OCI-LY3 (cell line): ENCODE data around the gene BRINP2.
"Not testable (repeated sequence)": the region's sequence is repeated elsewhere in the genome, so short reads cannot be mapped to it uniquely, and the experiment has no call there.

Experiments used
- H2AFZ ChIP-seq: fragments of 200-600, 300-600 bp; shearing (Covaris generic); 2 replicates; pipeline ENCODE4 v1.6.0; 2014; ENCODE audit warnings: antibody characterized with exemption, low read depth, low read length
- H3K27ac ChIP-seq: fragments of 200-600, 300-600 bp; sonication (generic); 2 replicates; pipeline ENCODE4 v1.5.1; 2014; ENCODE audit warnings: mild to moderate bottlenecking, low read length, moderate library complexity, mixed read lengths
- H3K27me3 ChIP-seq: fragments of 200-600, 300-600 bp; sonication (generic); 2 replicates; pipeline ENCODE4 v1.6.1; 2014; ENCODE audit warnings: low read depth, low read length, mixed read lengths
- H3K36me3 ChIP-seq: fragments of 200-600, 300-600 bp; sonication (generic); replicated peaks from 2 replicates; pipeline ENCODE3; 2014; ENCODE audit warnings: low read depth, low read length, mixed read lengths
- H3K4me1 ChIP-seq: fragments of 300-600, 200-600 bp; sonication (generic); 2 replicates; pipeline ENCODE4 v1.6.1; 2014; ENCODE audit warnings: low read length, mixed read lengths
- H3K4me2 ChIP-seq: fragments of 200-600, 300-600 bp; sonication (generic); 2 replicates; pipeline ENCODE4 v1.6.1; 2014; ENCODE audit warnings: low read length, mixed read lengths
- H3K4me3 ChIP-seq: fragments of 300-600, 200-600 bp; sonication (generic); 2 replicates; pipeline ENCODE4 v1.5.1; 2014; ENCODE audit warnings: antibody characterized with exemption, mild to moderate bottlenecking, low read length, moderate library complexity
- H3K79me2 ChIP-seq: fragments of 300-600, 200-600 bp; shearing (Covaris generic); 2 replicates; pipeline ENCODE4 v1.6.1; 2014; ENCODE audit warnings: mild to moderate bottlenecking, low read length, mixed read lengths
- H3K9ac ChIP-seq: fragments of 300-600, 200-600 bp; shearing (Covaris generic); 2 replicates; pipeline ENCODE4 v1.6.0; 2014; ENCODE audit warnings: mild to moderate bottlenecking, low read length, moderate library complexity
- H3K9me3 ChIP-seq: fragments of 200-600, 300-600 bp; shearing (Covaris generic); 2 replicates; pipeline ENCODE4 v1.6.1; 2014; ENCODE audit warnings: low read length, mixed read lengths; ENCODE audit not compliant: insufficient read depth
- H4K20me1 ChIP-seq: fragments of 200-600, 300-600 bp; sonication (generic); 2 replicates; pipeline ENCODE4 v1.6.1; 2016; ENCODE audit warnings: low read length, mixed read lengths; ENCODE audit not compliant: insufficient read depth
- EZH2phosphoT487 ChIP-seq: fragments of 200-600 bp; shearing (Covaris generic); IDR thresholded peaks from 2 replicates; pipeline ENCODE4 v1.6.1; 2018; ENCODE audit warnings: antibody characterized with exemption, mixed run types, low read depth
- TF ChIP-seq, protein P1 (sequence below): fragments of 200-600, 300-600 bp; sonication (generic); IDR thresholded peaks from 2 replicates; pipeline ENCODE4 v1.5.1; 2014; ENCODE audit warnings: antibody characterized with exemption, low read length, low read depth

BRINP2 gene

GRCh38 chr1:177315761-177316160 is 145.0 kb downstream of the BRINP2 start:
- no peak overlapping the region for H3K4me2 ChIP-seq
- no peaks in the 10 kb centered on the region for H3K36me3 ChIP-seq
- no peak overlapping the region for H3K27ac ChIP-seq
- H2AFZ ChIP-seq = no peak overlapping the region
- H3K27me3 ChIP-seq = no peaks in the 10 kb centered on the region
- TF ChIP-seq EZH2phosphoT487 = no peak
- TF ChIP-seq, protein P1, sequence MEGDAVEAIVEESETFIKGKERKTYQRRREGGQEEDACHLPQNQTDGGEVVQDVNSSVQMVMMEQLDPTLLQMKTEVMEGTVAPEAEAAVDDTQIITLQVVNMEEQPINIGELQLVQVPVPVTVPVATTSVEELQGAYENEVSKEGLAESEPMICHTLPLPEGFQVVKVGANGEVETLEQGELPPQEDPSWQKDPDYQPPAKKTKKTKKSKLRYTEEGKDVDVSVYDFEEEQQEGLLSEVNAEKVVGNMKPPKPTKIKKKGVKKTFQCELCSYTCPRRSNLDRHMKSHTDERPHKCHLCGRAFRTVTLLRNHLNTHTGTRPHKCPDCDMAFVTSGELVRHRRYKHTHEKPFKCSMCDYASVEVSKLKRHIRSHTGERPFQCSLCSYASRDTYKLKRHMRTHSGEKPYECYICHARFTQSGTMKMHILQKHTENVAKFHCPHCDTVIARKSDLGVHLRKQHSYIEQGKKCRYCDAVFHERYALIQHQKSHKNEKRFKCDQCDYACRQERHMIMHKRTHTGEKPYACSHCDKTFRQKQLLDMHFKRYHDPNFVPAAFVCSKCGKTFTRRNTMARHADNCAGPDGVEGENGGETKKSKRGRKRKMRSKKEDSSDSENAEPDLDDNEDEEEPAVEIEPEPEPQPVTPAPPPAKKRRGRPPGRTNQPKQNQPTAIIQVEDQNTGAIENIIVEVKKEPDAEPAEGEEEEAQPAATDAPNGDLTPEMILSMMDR = no peak
- no peak overlapping the region for H3K4me3 ChIP-seq
- H3K4me1 ChIP-seq = peaks cover 12% of the 10 kb centered on the region
- no peaks in the 10 kb centered on the region for H4K20me1 ChIP-seq
- H3K9me3 ChIP-seq = peaks cover 6% of the 10 kb centered on the region; the same call in 1 of the 2 replicates
- H3K9ac ChIP-seq = no peak overlapping the region
- H3K79me2 ChIP-seq = no peaks in the 10 kb centered on the region

DNA sequence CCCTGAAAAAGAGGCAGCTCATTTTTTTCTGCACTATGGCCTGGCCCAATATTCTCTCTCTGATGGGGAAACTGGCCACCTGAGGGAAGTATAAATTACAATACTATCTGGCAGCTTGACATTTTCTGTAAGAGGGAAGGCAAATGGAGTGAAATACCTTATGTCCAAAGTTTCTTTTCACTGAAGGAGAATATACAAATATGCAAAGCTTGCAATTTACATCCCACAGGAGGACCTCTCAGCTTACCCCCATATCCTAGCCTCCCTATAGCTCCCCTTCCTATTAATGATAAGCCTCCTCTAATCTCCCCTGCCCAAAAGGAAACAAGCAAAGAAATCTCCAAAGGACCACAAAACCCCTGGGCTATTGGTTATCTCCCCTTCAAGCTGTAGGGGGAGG is 150.7 kb downstream of the BRINP2 start:
- not testable (repeated sequence) for H3K9me3 ChIP-seq, H3K4me2 ChIP-seq, H3K79me2 ChIP-seq, H3K4me1 ChIP-seq, H2AFZ ChIP-seq, H3K4me3 ChIP-seq, H4K20me1 ChIP-seq, H3K27ac ChIP-seq, H3K9ac ChIP-seq, H3K27me3 ChIP-seq, H3K36me3 ChIP-seq

- Histone ChIP-seq H3K27ac (no peak overlapping the region), H4K20me1 (no peaks in the 10 kb centered on the region), H3K9ac (no peak overlapping the region), H3K4me3 (no peak overlapping the region), H3K79me2 (no peaks in the 10 kb centered on the region), H3K36me3 (no peaks in the 10 kb centered on the region), H3K27me3 (peaks cover 15% of the 10 kb centered on the region; the same call in 1 of the 2 replicates), H3K9me3 (no peaks in the 10 kb centered on the region), H2AFZ (no peak overlapping the region), H3K4me1 (no peaks in the 10 kb centered on the region), H3K4me2 (no peak overlapping the region)
- TF ChIP-seq, protein P1 = no peak
- no peak for TF ChIP-seq EZH2phosphoT487
These were observed 157.5 kb downstream of the BRINP2 start for GRCh38 chr1:177328251-177328650.

DNA sequence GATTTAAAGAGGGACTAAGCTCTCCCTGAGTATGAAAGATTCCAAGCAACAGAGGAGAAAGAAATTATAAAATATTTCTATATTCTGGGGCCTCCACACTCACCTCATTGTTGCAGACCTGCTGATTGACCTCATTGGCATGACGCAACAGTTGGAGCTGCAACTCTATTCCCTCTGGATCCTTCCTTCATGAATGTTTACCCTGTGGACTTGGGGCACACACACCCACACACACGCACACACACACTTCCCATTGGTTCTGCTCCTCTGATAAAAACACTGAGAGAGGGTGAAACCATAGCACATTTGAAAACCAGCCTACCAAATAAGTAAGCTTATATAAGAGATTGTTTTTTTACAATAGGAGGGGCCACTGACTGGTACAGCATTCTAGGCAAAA is 159.1 kb downstream of the BRINP2 start:
- H3K27me3 ChIP-seq = peaks cover 26% of the 10 kb centered on the region; the same call in 1 of the 2 replicates
- no peaks in the 10 kb centered on the region for H3K9me3 ChIP-seq

More for the DNA sequence above, 159.1 kb downstream of the BRINP2 start:
- H4K20me1 ChIP-seq = no peaks in the 10 kb centered on the region
- no peaks in the 10 kb centered on the region for H3K36me3 ChIP-seq
- TF ChIP-seq, protein P1 = no peak
- TF ChIP-seq EZH2phosphoT487 = no peak
- H3K4me1 ChIP-seq = no peaks in the 10 kb centered on the region
- H2AFZ ChIP-seq = no peak overlapping the region
- no peak overlapping the region for H3K4me2 ChIP-seq
- no peak overlapping the region for H3K27ac ChIP-seq
- no peak overlapping the region for H3K9ac ChIP-seq
- H3K79me2 ChIP-seq = no peaks in the 10 kb centered on the region
- H3K4me3 ChIP-seq = no peak overlapping the region
